GM12892 (cell line): Measurements from ENCODE around the gene GJA4.

Source experiments
- POLR2A ChIP-seq: IDR thresholded peaks from 2 replicates; pipeline ENCODE4 v1.6.1; 2011; ENCODE audit warnings: low read depth, low read length, control low read depth
- POLR2AphosphoS5 ChIP-seq: IDR thresholded peaks from 2 replicates; pipeline ENCODE4 v1.6.1; 2011; ENCODE audit warnings: low read depth, low read length, control low read depth
- TAF1 ChIP-seq: IDR thresholded peaks from 2 replicates; pipeline ENCODE4 v1.6.1; 2011; ENCODE audit warnings: low read depth, mild to moderate bottlenecking, control low read depth, low read length, borderline replicate concordance

GRCh38 chr1:34795916-34796315 lies 3.1 kb downstream of the GJA4 start:
- TF ChIP-seq TAF1 (no peak), POLR2A (no peak), POLR2AphosphoS5 (no peak)
